GM12878 (cell line): Measurements from ENCODE around the gene MTIF3.

Experiments used
- CREM ChIP-seq: IDR thresholded peaks from 2 replicates; pipeline ENCODE4 v1.6.1; 2014; ENCODE audit warnings: antibody characterized with exemption, low read depth
- EZH2 ChIP-seq: IDR thresholded peaks from 2 replicates; pipeline ENCODE4 v1.6.1; 2012; ENCODE audit warnings: low read depth, mild to moderate bottlenecking, control low read depth, inconsistent platforms, low read length, borderline replicate concordance; ENCODE audit not compliant: control insufficient read depth
- HDAC2 ChIP-seq: fragments of 200-600 bp; sonication (generic); IDR thresholded peaks from 2 replicates; pipeline ENCODE4 v1.6.1; 2017
- SP1 ChIP-seq: IDR thresholded peaks from one replicate; pipeline ENCODE4 v1.6.1; 2011; ENCODE audit warnings: low read depth, low read length
- TAF1 ChIP-seq: IDR thresholded peaks from 2 replicates; pipeline ENCODE4 v1.6.1; 2011; ENCODE audit warnings: mild to moderate bottlenecking, low read depth, low read length, borderline replicate concordance
- ZNF592 ChIP-seq: fragments of 450-650 bp; IDR thresholded peaks from 2 replicates; pipeline ENCODE4 v1.6.1; 2017; ENCODE audit warnings: mild to moderate bottlenecking, moderate library complexity
- TF ChIP-seq, protein P1 (sequence below), 3 experiments: IDR thresholded peaks in 2 of 3; conservative IDR thresholded peaks in 1 of 3; 2 replicates each; pipeline ENCODE4 v1.5.1; 2011; ENCODE audit warnings: low read depth in 3 of 3, low read length in 3 of 3, mild to moderate bottlenecking in 3 of 3, control low read depth in 2 of 3, moderate library complexity in 2 of 3, inconsistent platforms in 1 of 3, mixed read lengths in 1 of 3; ENCODE audit not compliant: control insufficient read depth in 2 of 3, insufficient read depth in 1 of 3; ENCODE audit errors: extremely low read depth in 1 of 3
- TF ChIP-seq, protein P2 (sequence below): IDR thresholded peaks from 2 replicates; pipeline ENCODE4 v1.6.1; 2012; ENCODE audit warnings: low read depth, low read length, improper control_type of control experiment

- TF ChIP-seq, protein P1, sequence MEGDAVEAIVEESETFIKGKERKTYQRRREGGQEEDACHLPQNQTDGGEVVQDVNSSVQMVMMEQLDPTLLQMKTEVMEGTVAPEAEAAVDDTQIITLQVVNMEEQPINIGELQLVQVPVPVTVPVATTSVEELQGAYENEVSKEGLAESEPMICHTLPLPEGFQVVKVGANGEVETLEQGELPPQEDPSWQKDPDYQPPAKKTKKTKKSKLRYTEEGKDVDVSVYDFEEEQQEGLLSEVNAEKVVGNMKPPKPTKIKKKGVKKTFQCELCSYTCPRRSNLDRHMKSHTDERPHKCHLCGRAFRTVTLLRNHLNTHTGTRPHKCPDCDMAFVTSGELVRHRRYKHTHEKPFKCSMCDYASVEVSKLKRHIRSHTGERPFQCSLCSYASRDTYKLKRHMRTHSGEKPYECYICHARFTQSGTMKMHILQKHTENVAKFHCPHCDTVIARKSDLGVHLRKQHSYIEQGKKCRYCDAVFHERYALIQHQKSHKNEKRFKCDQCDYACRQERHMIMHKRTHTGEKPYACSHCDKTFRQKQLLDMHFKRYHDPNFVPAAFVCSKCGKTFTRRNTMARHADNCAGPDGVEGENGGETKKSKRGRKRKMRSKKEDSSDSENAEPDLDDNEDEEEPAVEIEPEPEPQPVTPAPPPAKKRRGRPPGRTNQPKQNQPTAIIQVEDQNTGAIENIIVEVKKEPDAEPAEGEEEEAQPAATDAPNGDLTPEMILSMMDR (IDR thresholded peaks at IDR 0.05 in 2 of 3, conservative IDR thresholded peaks at IDR 0.05 in 1 of 3; ENCODE audit: control insufficient read depth in 2 of 3, extremely low read depth in 1 of 3, insufficient read depth in 1 of 3, low read depth in 3 of 3, low read length in 3 of 3) = no peak
- TF ChIP-seq CREM (no peak), ZNF592 (no peak), EZH2 (no peak), SP1 (no peak), HDAC2 (no peak), TAF1 (no peak)
- TF ChIP-seq, protein P2, sequence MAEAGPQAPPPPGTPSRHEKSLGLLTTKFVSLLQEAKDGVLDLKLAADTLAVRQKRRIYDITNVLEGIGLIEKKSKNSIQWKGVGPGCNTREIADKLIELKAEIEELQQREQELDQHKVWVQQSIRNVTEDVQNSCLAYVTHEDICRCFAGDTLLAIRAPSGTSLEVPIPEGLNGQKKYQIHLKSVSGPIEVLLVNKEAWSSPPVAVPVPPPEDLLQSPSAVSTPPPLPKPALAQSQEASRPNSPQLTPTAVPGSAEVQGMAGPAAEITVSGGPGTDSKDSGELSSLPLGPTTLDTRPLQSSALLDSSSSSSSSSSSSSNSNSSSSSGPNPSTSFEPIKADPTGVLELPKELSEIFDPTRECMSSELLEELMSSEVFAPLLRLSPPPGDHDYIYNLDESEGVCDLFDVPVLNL = no peak
These were observed 33.1 kb upstream of the MTIF3 start for GRCh38 chr13:27483421-27483820.
